NCI-H2196 treated with DMSO at 0.1 percent for 48 hours (cell line): ENCODE data around the gene PRX.
"Not testable (repeated sequence)": the region's sequence is repeated elsewhere in the genome, so short reads cannot be mapped to it uniquely, and the experiment has no call there.

Experiments
- DNase-seq: peaks from one replicate; lab custom pipeline; 2025; ENCODE audit not compliant: unreplicated experiment; lab: John Stamatoyannopoulos, UW

Gene PRX

GRCh38 chr19:40433391-40434216, 20.4 kb upstream of the PRX start:
- peak; percentile 74 for DNase-seq

- not testable (repeated sequence) for DNase-seq
Observed at GRCh38 chr19:40432760-40433159, 19.6 kb upstream of the PRX start.

DNA sequence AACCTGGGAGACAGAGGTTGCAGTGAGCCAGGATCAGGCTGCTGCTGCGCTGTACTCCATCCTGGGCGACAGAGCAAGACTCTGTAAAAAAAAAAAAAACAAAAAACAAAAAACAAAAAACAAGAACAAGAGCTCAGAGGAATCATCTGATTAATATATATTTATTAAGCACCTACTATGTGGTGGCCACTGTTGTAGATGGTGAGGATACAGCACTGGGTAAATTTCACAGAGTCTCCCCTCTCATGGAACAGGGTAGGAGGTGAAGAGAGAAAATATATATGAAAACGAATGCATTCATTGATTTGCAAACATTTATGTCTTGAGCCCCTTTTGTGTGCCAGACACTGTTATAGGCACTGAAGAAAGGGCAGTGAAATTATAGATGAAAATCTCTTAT, 18.5 kb upstream of the PRX start:
- DNase-seq = no peak

- DNase-seq = not testable (repeated sequence)
Observed at GRCh38 chr19:40430242-40430641, 17.1 kb upstream of the PRX start.

DNA sequence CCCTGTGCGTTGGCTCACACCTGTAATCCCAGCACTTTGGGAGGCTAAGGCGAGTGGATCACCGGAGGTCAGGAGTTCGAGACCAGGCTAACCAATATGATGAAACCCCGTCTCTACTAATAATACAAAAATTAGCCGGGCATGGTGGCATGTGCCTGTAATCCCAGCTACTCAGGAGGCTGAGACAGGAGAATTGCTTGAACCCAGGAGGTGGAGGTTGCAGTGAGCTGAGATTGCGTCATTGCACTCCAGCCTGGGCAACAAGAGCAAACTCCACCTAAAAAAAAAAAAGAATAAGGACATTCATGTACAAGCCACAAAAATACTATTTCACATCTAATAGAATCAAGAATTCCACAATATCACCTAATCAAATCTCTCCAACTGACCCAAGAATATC, 15.0 kb upstream of the PRX start:
- not testable (repeated sequence) for DNase-seq

GRCh38 chr19:40425450-40426287, 12.5 kb upstream of the PRX start, which contains the start of gene SERTAD1:
Gene SERTAD1, minus strand, starts transcription at chr19:40425992. Its CDS starts 2,446 bp downstream, at chr19:40423546.
- peak; percentile 99 for DNase-seq

- no peak for DNase-seq
Observed at GRCh38 chr19:40424637-40425449, 11.7 kb upstream of the PRX start.

GRCh38 chr19:40423938-40424337, 10.8 kb upstream of the PRX start:
- no peak for DNase-seq

GRCh38 chr19:40422748-40423566, 9.8 kb upstream of the PRX start:
- DNase-seq = no peak

DNA sequence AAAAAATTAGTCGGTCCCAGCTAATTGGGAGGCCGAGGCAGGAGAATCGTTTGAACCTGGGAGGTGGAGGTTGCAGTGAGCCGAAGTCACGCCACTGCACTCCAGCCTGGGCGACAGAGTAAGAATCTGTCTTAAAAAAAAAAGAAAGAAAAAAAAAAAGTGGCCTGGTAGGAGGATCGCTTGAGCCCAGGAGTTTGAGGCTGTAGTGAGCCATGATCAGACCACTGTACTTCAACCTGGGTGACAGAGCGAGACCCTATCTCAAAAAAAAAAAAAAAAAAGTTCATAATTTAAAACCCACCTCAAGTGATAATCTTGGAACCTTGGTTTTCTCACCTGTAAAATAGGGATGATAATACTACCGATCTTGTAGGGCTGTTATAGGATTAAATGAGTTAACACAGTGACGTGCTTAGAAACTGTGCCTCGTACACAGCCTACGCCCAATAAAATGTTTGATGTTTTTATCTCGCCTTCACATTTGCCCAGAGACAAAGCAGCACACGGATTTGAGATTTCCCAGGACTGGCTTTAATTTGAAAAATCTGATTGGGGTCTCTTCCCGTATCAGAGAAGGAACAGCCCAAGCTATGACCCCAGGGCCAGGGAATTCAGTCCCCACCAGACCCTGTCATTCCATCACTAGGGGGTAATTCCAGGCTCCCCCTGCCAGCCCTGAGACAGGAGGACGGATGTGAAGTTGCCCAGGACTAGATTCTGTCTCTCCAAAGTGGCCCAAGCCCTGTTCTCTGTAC, 9.0 kb upstream of the PRX start:
- DNase-seq = no peak

DNA sequence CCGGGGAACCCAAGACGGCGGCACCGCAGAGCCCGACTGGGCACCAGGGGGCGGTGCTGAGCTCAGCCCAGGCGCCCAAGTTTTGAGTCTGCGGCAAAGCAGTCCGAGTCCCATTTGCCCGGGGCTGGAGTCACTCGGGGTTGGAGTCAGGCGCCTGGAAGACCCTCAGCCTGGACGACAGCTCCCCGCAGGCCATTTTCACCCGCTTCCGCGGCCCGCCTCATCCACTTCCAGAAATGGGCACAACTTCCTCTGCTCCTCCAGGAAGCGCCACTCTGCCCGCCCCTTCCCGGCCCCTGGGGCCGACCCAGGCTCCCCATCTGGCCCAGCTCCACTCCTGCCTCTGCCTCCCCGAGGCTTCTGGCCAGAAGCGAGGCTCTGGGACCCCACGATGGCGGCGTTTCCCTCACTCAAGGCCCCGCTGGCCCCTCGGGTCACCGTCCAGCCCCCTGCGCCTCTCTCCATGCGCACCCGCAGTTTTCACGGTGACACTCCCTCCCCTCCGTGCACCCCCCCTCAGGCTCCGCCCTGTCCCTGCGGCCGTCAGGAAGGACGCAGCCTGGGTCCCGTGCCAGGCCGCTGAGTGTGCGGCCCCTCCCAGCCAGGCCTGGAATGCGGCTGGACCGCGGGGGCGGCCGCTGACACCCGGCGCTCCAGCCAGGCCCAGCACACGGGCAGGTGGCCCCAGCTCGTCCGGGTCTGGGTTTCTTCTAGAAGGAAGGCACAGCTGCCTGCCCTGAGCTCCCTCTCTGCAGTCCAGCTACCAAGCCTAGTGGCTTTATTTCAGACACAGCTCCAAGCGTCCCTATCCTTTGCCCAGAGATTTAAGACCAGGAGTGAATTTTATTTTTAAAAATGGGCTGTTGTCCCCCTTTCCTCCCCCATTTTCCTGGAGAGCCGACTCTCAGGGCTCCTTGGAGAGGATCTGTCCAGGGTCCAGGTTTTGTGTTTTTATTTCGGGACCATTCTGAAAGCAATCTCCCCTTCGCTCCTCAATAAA, 7.9 kb upstream of the PRX start:
- peak; percentile 82 for DNase-seq

DNA sequence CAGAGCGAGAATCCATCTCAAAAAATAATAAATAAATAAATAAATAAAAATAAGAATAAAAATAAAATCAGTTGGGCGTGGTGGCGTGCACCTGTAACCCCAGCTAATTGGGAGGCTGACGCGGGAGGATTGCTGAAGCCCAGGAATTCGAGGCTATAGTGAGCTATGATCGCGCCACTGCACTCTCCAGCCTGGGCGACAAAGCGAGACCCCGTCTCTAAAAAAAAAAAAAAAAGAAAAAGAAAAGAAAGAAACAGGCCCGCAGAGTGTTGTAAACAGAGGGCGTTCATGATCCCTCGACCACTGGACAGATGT, 7.2 kb upstream of the PRX start:
- DNase-seq = no peak

- no peak for DNase-seq
Observed at GRCh38 chr19:40419780-40420179, 6.6 kb upstream of the PRX start.

DNA sequence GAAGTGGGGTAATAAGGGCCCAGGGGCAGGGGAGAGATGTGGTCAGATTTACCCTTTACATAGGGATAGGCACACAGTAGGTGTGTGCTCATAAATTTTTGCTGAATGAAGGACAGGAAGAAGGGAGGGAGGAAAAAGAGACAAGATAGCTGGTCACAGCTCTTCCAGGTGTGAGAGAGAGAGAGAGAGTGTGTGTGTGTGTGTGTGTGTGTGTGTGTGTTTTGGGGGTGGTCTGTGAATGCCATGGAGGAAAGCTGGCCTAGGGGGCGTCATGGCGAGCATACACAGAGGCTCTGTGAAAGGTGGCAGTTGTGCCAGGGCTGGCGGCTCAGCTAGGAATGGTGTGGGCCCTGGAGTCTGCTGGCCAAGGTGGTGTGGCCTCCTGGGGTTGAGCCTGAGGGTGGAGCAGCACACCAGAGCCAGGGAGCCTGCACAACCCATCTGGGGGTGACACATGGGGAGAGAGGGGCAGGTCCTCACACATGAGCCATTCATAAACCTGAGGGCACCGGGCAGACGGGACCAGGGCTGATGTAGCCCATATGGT, 6.0 kb upstream of the PRX start:
- no peak for DNase-seq

DNA sequence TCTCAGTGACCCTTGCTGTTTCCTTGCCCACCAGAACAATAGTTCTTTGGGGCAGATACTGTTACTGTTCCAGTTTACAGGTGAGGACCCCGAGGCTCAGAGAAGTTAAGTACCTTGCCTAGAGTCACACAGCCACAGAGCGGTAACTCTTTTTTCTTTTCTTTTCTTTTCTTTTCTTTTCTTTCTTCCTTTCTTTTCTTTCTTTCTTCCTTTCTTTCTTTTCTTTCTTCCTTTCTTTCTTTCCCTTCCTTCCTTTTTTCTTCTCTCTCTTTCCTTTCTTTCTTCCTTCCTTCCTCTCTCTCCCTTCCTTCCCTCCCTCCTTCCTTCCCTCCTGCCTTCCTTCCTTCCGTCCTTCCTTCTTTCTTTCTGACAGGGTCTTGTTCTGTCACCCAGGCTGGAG, 4.9 kb upstream of the PRX start:
- no peak for DNase-seq

DNA sequence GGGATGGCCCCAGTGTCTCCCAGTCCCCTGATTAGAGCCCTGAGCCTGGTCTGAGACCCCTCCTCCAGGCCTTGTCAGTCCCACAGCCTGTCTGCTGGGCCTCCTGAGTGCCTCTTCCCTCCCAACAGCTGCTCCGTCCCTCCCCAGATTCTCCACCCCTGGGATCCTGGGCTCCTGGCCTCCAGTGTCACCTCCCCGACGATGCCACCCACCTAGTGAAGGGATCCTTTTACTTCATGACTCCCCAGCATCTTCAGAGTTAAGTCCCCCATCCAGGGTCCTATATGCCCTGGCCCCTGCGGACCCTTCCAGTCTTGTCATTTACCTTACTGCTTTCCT, 4.4 kb upstream of the PRX start:
- DNase-seq = no peak

DNA sequence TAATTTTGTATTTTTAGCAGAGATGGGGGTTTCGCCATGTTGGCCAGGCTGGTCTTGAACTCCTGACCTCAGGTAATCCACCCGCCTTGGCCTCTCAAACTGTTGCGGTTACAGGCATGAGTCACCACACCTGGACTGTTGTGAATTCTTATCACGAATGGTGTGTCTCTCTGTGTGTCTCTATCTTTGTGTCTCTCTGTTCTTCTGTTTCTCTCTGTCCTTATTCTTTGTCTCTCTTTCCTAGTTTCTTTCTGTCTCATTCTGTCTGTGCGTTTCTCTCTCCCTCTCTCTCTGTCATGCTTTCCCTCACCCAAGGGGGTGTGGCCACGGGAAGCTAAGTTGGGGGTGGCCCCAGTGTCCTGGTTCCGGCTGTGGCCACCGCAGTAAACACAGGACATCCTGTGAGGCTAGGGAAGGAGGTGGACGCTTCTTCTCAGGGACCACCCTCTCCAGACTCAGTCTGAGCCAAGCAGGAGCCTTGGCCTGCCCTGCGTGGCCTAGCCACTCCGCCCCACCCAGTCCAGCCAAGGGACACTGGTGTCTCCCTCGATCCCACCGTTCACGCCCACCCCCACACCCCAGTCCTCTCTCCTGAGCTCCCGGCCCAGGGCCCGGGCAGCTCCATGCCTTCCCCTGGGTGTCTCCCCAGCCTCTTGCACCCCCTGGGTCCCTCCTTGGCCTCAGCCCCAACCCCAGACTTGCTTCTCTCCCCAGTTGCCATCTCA, 3.9 kb upstream of the PRX start:
- DNase-seq = no peak

- no peak for DNase-seq
Observed at GRCh38 chr19:40415768-40416167, 2.6 kb upstream of the PRX start.
